GM18520 (cell line): ENCODE results near the gene HELZ2.
"Not testable (repeated sequence)": the region's sequence is repeated elsewhere in the genome, so short reads cannot be mapped to it uniquely, and the experiment has no call there.

Source experiments
- ATAC-seq: cut with Tn5 transposase; IDR thresholded peaks from one replicate; pipeline ENCODE4 v1.9.1; 2021; ENCODE audit not compliant: unreplicated experiment

The HELZ2 gene

DNA sequence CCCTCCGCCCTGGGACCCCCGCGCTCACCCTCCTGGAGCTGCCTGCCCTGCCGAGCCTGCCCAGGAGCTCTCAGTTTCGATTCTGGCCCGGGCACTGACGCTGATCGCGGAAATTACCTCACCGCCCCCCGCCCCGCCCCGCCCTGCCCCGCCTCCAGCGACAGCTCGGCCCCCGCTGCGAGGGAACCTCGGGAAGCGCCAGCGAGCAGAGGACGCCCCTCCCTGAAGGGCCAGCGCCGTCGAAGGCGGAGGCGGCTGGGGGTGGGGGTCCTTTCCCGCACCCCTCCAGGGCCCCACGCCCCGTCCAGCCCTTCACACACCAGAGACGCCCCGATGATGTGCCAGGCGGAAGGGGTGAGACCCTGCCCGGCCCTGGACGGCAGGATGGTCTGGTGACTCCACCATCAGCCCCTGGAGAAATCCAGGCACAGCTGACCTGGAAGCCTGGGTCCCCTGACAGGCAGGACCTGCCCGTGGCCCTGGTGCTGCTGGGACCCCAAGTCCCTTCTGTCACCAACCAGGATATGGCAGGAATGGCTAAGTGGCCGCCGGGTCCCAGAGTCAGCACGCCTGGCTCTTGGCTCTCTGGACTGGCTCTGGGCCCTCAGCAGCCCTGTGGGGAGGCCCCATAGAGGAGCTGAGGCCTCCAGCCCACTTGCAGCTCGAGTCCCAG, at the start of gene HELZ2:
Gene HELZ2, minus strand, starts transcription at position 84 of the 673 bp plus-strand sequence. CDS start 1,854 bp downstream, outside the sequence.
- no peak for ATAC-seq

DNA sequence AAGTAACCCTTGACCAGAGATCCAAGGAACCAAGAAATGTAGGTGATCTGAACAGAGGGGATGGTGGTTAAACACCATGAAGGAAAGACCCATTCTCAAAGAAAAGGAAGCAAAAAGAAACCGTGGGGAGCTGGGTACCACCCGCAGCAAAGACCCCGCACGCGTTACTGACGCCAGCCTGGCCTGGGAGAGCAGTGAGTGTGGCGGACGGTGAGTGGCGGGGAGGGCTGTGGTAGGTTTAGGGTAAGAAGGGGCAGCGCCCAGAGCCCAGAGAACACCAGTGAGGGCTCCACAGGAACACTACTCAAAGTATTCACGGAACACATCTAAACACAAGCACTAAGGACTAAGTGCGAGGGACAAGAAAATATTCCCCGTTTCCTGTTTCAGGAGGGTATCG, 48.7 kb upstream of the HELZ2 start:
- no peak for ATAC-seq

DNA sequence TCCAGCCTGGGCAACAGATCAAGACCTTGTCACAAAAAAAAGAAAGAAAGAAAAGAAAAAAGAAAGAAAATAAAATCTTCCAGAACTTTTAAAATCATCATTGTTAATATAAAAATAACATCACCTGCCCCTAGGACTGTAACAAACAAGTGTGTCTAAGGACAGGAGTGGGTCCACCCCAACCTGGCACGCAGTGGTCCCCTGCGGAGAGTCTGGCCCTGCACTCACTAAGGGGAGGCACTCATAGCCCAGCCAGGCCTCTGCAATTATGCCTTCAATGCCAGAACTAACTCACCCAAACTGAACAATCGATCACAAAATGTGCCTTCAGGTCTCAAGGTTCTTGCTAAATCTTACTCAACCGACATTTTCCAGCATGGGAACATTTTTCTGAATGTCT, 48.1 kb upstream of the HELZ2 start:
- ATAC-seq: no peak

- ATAC-seq: no peak
Observed at GRCh38 chr20:63620991-63621390, 47.0 kb upstream of the HELZ2 start.

- ATAC-seq: no peak
Observed at GRCh38 chr20:63619505-63619904, 45.5 kb upstream of the HELZ2 start.

DNA sequence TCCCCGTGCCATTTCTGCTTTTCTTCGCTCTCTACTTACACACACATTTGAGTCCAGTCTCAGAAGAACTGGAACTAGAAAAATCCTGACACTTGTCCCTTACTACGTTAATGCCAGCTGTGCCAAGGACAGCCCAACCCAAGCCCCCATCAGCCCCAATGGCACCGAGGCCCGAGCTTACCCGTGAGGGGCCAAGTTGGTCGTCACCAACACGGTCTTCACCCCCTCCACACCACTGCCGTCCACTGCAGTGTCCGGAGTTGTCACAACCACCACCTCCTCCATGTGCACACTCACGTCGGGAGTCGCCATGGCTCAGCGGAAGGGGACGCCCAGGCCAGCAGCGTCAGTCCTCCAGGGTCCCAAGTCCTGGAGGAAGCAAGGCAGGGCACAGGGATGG, 45.0 kb upstream of the HELZ2 start:
- no peak for ATAC-seq

DNA sequence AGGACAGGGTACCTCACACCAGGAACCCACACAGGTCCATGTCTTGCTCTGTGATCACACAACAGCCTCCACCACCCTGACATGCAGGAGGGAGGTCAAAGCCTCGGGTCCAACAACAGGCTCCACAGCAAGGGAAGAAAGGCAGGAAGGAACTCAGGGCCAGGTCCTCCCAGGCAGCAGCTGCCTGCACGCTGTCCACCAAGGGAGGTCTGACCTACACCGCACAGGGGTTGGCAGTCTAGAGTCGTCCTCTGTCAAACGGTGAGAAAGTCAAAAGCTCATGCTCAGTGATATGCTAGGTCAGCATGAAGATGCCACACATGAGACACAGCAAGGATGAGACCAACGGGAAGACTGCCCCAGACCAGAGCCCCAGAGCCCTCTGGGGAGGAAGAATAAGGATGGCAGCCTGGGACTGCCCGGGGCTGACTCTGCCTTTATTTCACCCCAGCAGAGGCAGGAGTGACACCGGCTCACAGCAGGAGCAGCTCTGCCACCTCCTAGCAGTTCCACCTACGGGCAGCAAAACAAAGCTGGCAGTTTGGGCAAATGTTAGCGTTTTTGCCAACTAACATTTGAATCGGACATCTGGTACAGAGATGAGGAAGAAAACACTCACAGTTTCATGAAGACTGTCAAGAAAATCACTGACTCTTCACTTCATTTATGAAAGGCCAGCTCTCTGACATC, 44.4 kb upstream of the HELZ2 start:
- no peak for ATAC-seq

- ATAC-seq: no peak
Observed at GRCh38 chr20:63617876-63618265, 43.8 kb upstream of the HELZ2 start.

DNA sequence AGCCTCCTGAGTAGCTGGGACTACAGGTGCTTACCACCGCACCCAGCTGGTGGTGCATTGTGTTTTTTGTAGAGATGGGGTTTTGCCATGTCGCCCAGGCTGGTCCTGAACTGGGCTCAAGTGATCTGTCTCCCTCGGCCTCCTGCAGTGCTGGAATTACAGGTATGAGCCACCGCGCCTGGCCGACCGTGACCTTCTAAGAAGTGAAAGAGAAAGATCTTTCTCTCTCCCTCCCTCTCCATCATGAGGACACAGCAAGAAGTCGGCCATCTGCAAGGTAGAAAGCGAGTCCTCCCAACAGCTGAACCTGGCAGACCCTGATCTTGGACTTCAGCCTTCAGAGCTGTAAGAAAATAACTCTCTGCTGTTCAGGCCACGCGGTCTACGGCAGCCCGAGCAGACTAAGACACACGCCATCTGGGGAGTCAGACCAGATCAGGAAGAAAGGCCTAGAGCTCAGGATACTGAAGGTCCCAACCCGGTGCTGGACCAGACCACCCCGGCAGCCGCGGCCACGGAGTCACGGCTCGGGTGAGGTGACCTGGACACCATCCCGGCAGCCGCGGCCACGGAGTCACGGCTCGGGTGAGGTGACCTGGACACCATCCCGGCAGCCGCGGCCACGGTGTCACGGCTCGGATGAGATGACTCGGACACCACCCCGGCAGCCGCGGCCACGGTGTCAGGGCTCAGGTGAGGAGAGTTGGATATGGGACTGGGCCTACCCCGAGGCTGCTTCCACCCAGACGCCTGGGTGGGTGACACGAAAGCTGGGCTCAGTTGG, 43.2 kb upstream of the HELZ2 start:
- no peak for ATAC-seq

GRCh38 chr20:63613863-63614594, 40.0 kb upstream of the HELZ2 start:
- ATAC-seq: not testable (repeated sequence)

GRCh38 chr20:63612276-63612931, 38.4 kb upstream of the HELZ2 start:
- no peak for ATAC-seq

GRCh38 chr20:63611646-63612045, 37.6 kb upstream of the HELZ2 start:
- no peak for ATAC-seq

DNA sequence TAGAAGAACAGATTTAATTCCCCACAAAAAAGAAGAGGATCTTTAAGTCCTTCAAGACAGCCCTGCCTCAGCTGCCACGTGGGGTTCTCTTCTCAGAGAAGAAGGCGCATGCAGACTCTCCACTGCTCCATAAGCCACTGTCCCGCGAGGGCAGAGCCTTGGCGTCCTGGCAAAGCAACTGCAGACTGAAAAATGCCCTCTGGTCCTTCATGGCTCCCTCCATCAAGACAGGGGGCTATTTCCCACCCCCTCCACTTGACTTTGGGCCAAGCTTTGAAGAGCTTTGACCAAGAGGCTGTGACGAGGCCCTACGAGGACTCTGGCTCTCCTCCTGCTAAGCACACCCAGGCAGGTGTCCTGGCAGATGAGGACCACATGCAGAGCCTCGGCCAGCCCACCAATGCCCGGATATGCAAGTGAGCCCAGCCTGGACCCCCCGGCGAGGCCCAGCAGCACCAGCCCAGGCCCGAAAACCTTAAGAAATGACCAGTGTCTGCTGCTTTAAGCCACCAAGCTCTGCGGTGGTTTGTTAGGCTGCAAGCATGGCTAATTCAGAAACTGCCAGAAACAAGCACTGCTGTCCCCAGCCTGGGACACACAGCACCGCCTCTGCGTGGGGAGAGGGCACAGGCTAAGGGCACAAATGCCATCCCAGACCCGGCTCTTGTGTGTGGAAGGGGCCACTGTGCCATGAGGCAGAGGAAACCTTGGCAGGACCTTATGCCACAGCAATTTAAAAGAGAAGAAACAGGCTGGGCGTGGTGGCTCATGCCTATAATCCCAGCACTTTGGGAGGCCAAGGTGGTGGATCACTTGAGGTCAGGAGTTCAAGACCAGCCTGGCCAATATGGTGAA, 36.8 kb upstream of the HELZ2 start:
- ATAC-seq: no peak

DNA sequence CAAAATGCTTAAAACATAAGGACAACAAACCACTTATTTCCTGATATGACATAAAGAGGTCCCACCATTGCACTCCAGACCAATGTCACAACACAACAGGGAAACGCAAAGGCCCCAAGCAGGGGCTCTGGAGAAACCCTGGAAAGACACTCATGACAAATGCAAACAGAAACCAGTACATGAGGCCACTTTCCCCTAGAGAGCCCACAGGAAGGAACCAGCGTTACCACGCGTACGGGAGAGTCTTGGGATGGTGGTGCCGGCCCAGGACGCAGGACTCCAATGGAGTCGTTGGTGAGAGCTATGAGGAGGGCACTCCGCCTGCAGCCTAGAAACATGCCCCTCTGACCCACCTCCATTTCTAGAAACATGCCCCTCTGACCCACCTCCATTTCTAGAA, 32.6 kb upstream of the HELZ2 start:
- no peak for ATAC-seq

GRCh38 chr20:63602321-63602720, 28.3 kb upstream of the HELZ2 start:
- no peak for ATAC-seq

- ATAC-seq: not testable (repeated sequence)
Observed at GRCh38 chr20:63601679-63602078, 27.6 kb upstream of the HELZ2 start.

- no peak for ATAC-seq
Observed at GRCh38 chr20:63599396-63600050, 25.5 kb upstream of the HELZ2 start.

GRCh38 chr20:63598479-63599395, 24.7 kb upstream of the HELZ2 start:
- no peak for ATAC-seq
